GM19193 (cell line): Measurements from ENCODE around the gene CRYGC.

Source experiments
- POLR2A ChIP-seq: IDR thresholded peaks from 4 replicates; pipeline ENCODE4 v1.6.1; 2011; ENCODE audit not compliant: insufficient read depth, insufficient read length; ENCODE audit errors: extremely low read depth

Gene CRYGC, protein sequence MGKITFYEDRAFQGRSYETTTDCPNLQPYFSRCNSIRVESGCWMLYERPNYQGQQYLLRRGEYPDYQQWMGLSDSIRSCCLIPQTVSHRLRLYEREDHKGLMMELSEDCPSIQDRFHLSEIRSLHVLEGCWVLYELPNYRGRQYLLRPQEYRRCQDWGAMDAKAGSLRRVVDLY

DNA sequence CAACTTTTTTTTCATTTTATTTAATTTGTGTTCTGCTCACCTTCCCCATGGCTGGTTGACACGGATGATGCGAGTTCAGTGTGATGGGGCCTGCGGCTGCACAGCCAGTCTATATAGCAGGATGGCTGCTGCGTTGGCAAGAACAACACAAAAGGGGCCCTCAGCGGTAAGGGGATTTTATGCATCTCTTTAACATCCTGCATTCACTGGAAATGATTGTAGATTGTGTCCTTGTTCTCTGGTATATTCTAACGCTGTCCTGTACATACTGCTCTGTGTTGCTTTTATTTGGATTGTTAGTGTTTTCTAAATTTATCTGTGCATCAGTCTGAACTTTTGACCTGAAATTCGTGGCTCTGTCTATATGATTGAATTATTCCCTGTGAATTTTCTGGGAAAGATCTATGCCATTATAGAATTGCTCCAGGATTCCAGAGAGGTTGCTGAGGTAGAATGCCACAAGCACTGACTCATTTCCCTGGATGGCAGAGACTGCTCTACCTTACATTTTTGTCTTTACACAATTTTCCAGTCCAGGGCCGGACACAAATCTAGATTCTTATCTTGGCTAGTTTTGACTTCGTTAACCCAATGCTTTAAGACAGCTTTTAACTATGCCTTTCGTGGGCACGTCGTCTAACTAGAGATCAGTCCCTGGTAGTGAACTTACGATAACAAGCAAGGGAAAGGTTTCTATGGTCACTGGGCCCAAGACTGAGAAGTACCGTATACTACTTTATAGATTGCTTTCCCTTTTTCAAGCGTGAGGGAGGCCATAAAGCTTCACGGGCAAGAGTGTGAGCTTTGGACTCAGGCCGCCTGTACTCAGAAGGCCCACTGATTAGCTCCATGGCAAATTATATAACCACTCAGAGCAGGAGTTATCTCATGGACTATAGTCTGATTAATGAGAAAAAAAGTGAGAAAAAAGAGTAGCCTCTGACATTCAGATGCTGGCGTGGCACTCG, at the start of gene CRYGC:
Gene CRYGC, minus strand, starts transcription at position 85 of the 968 bp plus-strand sequence. Its CDS starts 36 bp downstream, at position 49.
- no peak for TF ChIP-seq POLR2A

DNA sequence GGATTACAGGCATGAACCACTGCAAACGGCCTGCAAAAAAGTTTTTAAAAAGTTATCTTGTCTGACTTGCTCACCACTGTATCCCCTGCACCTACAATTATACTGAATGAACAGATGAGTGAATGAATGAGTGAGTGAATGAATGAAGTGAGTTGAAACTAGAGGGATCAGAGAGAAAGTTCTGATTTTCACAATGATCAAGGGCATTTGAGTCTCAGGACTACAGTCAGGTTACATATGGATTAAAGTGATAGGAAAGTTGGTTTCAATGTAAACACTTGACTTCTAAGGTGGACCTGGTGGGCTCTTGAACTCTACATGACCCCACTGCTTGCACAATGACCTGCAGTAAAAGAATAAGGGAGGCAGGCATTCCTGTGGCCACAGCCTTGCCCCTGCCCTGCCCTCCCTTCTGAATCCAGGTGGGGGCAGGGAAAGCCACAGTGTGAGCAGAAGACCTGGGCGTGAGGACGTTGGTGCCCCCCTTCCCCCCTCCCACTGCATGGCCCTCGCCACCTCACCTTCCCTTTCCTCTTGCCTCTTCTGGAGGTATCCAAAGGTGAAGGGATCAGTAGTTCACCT, 49.5 kb upstream of the CRYGC start:
- no peak for TF ChIP-seq POLR2A

DNA sequence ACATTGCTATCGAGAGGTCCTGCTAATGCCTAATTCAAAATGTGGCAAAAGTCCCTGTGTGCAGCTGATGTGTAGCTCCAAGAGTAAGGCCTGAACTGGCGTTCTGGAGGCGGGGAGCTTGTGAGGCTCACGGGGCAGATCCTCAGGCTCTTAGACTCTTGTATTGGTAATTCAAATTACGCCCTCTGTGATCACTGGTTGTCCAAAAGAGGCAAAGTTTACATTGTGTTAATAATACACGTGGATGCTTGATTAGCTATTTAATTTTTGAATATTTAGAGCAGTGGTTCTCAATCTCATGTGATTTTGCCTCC, 46.2 kb upstream of the CRYGC start:
- no peak for TF ChIP-seq POLR2A

DNA sequence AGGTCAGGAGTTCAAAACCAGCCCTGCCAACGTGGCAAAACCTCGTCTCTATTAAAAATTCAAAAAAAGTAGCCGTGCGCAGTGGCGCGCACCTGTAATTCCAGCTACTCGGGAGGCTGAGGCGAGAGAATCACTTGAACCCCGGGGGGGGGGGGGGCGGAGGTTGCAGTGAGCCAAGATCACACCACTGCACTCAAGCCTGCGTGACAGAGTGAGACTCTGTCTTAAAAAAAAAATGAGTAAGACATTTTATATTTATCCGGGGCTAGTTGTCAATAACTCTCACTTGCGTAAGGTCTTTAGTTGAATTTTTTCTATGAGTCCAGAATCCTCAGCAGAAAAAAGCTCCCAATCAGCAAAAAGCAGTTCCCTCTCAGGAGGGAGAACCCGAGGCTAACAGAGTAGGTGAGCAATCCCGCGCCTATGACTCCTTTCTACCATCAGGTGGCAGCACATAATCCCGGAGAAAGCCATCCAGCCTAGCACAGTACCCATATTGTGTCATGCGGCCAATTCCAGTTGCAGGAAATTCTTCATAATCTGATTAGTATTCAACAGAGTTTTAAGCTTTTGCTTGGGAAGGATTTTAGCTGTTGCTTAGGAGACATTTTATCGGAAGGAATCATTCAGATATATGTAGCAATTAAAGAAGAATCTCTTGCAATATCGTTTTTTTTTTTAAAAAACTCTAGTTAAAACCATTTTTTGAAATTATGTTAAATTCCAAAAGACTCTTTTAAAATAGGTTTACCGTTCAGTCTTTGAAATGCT, 45.6 kb upstream of the CRYGC start:
- TF ChIP-seq POLR2A = no peak

DNA sequence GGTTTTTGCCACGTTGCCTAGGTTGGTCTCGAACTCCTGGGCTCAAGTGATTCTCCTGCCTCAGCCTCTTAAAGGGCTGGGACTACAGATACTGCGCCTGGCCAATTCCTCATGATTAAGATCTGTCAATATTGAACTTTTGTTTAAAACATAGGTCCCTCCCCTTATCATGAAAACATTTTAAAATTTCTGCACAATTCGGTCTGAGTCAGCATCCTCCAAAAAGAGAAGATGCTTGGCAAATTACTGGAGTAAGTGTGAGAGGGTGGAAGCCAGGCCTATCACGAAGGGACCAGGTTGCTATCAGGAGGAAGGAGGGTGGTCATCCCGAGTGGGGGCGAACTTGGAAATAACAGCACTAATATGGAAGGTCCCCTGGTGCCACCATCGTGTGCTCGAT, 44.5 kb upstream of the CRYGC start:
- no peak for TF ChIP-seq POLR2A

DNA sequence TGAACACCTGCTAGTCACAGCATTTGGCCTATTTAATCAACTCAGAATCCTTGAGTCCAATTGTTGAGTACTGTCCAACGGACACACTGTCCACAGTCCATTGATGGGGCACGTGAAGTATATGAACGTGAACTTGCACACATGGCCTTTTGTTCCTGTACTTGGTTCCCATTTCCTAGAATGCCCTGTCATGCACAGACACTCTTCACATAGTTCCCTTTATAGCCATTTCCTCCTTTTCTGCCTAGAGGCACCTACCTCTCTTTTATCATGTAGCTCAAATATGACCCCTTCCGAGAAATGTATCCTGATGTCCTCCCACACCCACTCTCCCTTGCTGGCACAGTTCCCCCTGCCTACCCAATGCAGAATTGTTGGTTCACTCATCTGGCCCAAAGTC, 42.5 kb upstream of the CRYGC start:
- no peak for TF ChIP-seq POLR2A

DNA sequence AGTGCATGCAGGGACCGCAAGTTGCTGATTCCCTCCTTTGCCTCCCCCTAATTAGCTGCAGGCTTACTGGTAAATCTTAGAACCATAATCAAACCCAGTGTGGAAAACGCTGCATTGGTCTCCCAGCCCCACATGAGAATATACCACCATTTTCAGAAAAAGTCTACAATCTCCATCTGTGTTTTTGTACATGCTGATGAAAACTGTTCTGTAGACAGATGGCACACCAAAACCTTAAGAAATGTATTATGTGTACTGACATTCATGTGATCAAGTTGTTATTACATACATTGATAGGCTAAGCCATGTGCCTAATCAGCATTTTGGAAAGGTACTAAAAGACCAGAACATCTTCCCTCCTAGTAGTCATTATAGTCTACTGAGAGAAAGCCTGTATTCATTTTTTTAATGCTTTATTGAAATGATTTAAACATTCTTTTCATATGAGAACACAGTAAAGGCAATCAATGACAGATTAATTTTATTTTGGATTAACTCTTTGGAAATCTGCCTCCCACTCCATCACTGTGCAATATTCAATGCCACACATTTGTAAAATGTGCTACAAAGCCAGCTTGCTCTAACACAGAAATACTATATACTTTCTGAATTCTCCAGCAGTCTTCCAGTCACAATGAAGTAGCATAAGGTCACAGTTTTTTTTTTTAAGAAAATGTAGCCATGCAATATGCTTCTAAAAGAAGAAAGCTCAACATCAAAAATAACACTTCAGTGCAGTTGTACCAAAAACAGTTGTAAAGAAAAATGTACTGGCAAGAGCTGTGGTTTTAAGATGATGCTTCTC, 35.5 kb upstream of the CRYGC start:
- no peak for TF ChIP-seq POLR2A

DNA sequence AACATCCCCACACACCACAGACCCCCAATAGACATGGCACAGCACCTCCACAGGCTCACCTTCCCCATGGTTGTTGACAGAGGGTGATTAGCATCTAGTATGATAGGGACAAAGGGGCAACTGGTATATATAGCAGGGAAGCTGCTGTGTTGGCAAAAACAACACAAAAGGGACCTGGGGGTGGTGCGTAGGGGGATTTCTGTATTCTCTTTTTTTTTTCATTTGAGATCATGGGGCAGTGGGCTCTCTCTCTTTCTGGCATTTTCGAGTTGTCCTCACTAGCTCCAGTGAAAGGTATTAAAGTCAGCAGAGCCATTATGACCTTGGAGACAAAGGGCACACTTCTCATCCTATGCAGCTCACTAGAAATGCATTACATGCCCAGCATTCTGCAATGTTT, 33.9 kb upstream of the CRYGC start, which contains the start of gene CRYGA:
Gene CRYGA, minus strand, starts transcription at position 101 of the 400 bp plus-strand sequence. Its CDS starts 33 bp downstream, at position 68.
- no peak for TF ChIP-seq POLR2A

DNA sequence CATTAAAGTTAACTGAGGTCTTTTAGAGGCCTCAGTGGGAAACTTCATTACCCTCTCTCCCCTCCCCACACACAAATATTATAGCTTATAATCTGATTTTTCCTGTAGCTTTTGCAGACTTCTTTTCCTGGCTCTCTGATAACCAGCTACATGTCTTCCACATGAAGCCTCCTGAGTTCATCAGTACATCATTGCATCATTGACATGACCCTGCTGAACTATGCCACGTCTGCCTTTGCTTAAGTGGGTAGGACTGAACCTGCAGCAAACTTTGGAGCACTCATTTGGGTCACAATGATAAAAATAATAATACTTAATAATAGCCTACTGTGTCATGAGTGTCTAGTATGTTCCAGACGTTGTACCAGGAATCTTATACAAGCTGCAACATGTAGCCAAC, 26.8 kb upstream of the CRYGC start:
- no peak for TF ChIP-seq POLR2A

DNA sequence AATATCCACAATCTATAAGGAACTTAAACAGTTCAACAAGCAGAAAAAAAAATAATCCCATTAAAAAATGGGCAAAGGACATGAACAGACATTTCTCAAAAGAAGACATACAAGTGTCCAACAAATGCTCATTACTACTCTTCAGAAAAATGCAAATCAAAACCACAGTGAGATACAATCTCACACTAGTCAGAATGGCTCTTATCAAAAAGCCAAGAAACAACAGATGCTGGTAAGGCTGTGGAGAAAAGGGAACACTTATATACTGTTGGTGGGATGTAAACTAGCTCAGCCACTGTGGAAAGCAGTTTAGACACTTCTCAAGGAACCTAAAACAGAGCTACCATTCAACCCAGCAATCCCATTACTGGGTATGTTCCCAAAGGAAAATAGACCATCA, 23.5 kb upstream of the CRYGC start:
- no peak for TF ChIP-seq POLR2A

DNA sequence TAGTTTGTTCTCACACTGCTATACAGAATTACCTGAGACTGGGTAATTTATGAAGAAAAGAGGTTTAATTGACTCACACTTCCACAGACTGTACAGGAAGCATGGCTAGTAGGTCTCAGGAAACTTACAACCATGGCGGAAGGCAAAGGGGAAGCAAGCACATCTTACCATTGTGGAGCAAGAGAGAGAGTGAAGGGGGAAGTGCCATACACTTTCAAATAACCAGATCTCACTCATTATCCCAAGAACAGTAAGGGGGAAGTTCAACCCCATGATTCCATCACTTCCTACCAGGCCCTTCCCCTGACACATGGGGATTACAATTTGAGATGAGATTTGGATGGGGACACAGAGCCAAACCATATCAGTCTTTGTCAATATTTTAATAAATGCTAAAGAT, 21.3 kb upstream of the CRYGC start:
- no peak for TF ChIP-seq POLR2A

DNA sequence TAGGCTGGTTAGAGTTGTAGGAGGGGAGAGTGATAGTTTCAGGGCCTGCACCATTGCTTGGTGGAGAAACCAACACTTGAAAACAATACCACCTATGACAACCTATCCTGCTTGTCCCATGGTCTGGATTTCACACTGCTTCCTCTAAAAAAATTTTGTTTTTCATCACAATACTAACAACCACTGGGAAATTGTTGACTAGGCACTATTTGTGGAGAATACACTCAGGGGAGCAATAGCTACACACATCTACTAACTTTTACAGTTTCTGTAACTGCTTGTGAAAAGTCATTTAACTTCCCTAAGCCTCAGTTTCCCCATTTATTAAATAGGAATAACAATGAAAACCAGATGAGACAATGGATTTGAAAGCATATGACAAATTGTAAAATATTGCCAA, 20.5 kb upstream of the CRYGC start:
- no peak for TF ChIP-seq POLR2A

DNA sequence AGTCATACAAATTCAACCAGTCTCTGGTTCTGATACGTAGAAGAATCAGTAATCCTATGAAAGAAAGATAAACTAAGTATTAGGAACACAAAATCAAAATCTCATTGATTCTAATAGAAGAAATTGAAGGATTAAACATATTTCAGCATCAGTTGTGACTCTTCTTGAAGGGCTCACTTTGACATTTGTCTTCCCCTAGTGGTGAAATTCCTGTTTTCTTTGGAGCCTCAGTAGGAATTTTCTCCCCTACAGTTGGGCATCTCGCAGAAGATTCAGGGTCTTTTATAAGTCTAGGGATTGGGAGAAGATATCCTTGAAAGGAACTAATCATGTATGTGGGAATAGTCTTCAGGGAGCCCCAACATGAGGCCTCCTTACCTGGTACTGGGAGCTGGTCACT, 19.2 kb upstream of the CRYGC start:
- TF ChIP-seq POLR2A = no peak

DNA sequence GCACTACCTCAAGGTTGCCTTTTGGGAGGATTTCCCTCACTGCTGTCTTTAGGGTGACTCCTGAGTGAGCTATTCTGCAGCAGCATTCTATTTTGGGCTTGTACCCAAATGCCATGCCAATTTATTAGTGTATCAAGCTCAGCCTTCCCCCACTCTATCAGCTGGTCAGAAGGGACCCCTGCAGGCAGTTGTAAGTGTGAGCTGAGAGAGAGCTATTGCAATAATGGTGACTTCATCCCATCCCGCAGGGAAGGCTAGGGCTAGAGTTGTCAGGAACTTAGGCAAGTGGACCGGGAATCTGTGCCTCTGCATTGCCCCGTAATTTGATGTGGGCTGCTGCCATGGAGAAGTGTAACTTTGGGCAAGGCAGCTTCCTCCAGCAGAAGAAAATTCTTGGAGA, 18.1 kb upstream of the CRYGC start:
- TF ChIP-seq POLR2A = no peak

DNA sequence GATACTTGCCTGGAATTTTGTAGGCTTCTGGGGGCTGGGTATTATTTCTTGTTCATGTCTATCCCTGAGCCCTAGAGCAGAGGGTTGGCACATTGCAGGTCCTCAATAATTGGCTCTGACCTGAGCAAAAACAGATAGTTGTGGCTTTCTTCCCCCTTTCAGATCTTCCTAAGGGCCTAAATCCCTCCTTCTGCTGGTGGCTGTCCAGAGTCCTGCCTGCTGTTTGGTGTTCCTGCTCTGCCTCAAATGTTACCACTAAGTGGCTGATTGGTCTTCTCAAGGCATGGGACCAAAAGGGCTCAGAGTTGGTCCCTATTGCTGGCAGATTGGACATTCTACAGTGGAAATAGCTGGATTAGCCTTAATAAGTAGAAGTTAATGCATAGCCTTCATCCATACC, 17.4 kb upstream of the CRYGC start:
- TF ChIP-seq POLR2A = no peak

DNA sequence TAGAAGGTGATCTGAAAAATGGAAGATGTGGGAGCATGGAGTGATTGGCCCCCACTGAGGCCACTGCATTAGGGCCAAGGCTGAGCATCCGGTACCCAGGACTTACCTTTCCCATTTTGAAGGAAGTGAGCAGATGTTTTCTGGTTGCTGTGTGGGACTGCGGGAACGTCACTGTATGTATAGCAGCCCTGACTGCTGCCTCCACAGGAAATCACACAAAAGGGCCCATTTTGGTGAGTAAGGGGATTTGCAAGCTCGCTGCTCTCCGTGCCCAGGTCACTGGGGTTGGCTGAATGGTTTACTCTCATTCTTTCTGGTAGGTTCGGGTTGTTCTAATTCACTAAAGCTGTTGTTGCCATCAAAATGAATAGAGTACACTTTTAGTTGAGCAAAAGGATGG, 16.4 kb upstream of the CRYGC start, which contains the start of gene CRYGB:
Gene CRYGB, minus strand, starts transcription at position 153 of the 400 bp plus-strand sequence. Its CDS starts 38 bp downstream, at position 115.
- TF ChIP-seq POLR2A = no peak
